ENCODE measurements around the gene PCSK1. TPM values are rescaled to one million over a fixed set of nuclear protein-coding genes. Genes with fewer than 3 reads are reported as not detected.
"Not testable (repeated sequence)": the region's sequence is repeated elsewhere in the genome, so short reads cannot be mapped to it uniquely, and the experiment has no call there.

Gene PCSK1
- total RNA-seq, 1 donor from 2014 or later, result 0.47 TPM

DNA sequence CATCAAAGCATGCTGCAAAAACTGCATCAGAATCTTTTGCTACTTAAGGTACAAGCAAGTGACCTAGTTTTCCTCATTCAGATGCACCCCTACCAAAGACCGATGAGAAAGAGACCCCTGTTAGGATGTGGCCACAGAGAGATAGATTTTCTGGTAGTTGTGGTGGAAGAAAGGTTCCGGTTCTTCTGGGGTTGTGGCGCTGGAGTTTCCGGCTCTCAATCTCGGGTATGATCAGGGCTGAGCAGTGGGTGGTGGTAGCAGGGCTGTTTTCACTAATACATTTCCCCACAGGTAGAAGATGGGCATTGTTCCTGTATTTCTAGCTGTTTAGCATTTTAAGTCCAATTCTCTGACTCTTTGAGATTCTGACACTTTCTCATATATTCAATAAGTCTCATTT is 58.4 kb downstream of the PCSK1 start:
- H3K9me3 Mint-ChIP-seq, result no peaks in the 10 kb centered on the region
- H3K36me3 Mint-ChIP-seq (ENCODE audit: low read depth), result no peaks in the 10 kb centered on the region
- H3K27me3 Mint-ChIP-seq (ENCODE audit: low read depth), result no peaks in the 10 kb centered on the region
- no peak overlapping the region for H3K27ac Mint-ChIP-seq (ENCODE audit: unreplicated experiment)
- no peak overlapping the region for H3K4me3 Mint-ChIP-seq
- DNase-seq (ENCODE audit: low read depth, low spot score), result no peak
- TF ChIP-seq, protein P1, sequence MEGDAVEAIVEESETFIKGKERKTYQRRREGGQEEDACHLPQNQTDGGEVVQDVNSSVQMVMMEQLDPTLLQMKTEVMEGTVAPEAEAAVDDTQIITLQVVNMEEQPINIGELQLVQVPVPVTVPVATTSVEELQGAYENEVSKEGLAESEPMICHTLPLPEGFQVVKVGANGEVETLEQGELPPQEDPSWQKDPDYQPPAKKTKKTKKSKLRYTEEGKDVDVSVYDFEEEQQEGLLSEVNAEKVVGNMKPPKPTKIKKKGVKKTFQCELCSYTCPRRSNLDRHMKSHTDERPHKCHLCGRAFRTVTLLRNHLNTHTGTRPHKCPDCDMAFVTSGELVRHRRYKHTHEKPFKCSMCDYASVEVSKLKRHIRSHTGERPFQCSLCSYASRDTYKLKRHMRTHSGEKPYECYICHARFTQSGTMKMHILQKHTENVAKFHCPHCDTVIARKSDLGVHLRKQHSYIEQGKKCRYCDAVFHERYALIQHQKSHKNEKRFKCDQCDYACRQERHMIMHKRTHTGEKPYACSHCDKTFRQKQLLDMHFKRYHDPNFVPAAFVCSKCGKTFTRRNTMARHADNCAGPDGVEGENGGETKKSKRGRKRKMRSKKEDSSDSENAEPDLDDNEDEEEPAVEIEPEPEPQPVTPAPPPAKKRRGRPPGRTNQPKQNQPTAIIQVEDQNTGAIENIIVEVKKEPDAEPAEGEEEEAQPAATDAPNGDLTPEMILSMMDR (conservative IDR thresholded peaks at IDR 0.05), result no peak
- peaks cover 10% of the 10 kb centered on the region for H3K4me1 Mint-ChIP-seq

DNA sequence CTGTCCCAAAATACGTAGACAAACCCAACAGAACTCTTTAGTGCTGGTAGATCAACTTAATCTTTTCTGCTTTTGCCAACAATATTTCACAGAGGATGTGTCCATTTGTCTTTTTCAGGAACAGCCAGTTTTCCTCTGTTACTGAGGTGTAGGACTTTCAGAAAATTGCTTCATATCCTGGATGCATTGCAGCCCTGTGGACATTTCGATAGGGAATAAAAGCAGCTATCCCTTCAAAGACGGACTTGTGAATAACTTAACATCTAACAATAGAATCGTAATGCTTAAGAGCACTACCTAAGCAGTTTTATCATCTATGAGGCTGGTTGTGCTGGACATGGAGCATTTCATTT is 59.7 kb downstream of the PCSK1 start:
- no peaks in the 10 kb centered on the region for H3K27me3 Mint-ChIP-seq (ENCODE audit: low read depth)
- TF ChIP-seq, protein P1 (conservative IDR thresholded peaks at IDR 0.05), result no peak
- no peak for DNase-seq (ENCODE audit: low read depth, low spot score)
- H3K27ac Mint-ChIP-seq (ENCODE audit: unreplicated experiment), result no peak overlapping the region
- H3K4me1 Mint-ChIP-seq, result peaks cover 10% of the 10 kb centered on the region
- H3K4me3 Mint-ChIP-seq, result no peak overlapping the region
- no peaks in the 10 kb centered on the region for H3K9me3 Mint-ChIP-seq
- H3K36me3 Mint-ChIP-seq (ENCODE audit: low read depth), result no peaks in the 10 kb centered on the region

DNA sequence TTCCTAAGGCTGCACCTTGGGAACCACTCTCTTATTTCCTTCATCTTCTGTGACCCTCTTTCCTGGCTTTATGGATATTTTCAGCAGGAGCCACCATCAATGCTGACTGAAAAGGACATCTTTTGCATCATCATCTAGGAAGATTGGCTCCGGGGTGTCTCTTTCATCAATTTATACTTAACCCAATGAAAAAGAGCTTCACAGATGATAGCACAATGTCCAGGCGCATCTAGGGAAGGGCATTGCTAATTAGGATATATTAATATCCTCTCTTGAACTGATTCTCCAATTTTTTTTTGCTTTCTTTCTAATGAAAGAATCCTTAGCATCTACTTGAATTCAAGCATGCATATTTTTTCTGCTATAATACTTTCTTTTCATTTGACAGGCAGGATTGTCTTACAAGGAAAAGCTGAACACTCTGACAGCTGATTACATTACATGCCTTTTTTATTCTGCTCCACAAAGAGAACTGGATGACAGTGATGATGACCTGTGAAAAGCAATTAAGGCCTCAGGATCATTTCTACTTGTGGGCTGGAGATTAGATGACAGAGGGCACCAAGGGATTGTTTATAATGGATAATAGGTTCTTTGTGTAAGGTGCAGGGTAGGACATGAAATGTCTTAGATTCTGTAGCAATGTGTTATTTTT is 60.2 kb downstream of the PCSK1 start:
- no peaks in the 10 kb centered on the region for H3K27me3 Mint-ChIP-seq (ENCODE audit: low read depth)
- no peak overlapping the region for H3K4me3 Mint-ChIP-seq
- H3K27ac Mint-ChIP-seq (ENCODE audit: unreplicated experiment), result peak overlapping the region; percentile 2
- H3K36me3 Mint-ChIP-seq (ENCODE audit: low read depth), result no peaks in the 10 kb centered on the region
- H3K4me1 Mint-ChIP-seq, result peaks cover 10% of the 10 kb centered on the region
- DNase-seq (ENCODE audit: low read depth, low spot score), result no peak
- TF ChIP-seq, protein P1 (conservative IDR thresholded peaks at IDR 0.05), result no peak
- H3K9me3 Mint-ChIP-seq, result no peaks in the 10 kb centered on the region

DNA sequence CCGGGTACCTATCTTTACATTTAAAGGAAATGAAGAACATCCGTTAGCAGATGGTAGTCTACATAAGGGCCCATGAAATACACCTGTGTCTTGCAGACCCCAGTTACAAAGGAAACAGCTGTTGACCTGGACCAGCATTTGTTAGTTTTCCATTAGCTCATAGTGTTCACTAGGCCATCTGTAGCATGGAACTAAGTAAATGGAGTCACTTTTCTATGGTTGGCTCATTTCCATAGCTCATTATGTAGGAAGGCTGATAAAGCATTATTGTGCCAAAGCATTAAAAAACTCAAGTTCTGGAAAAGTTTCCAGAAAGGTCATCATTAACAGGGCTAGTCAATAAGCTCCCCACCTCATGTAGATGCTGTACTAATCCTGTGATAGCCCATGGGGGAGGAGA is 62.1 kb downstream of the PCSK1 start:
- TF ChIP-seq, protein P1 (conservative IDR thresholded peaks at IDR 0.05), result no peak
- H3K9me3 Mint-ChIP-seq, result peaks cover 5% of the 10 kb centered on the region
- H3K4me1 Mint-ChIP-seq, result peaks cover 10% of the 10 kb centered on the region
- H3K4me3 Mint-ChIP-seq, result no peak overlapping the region
- no peaks in the 10 kb centered on the region for H3K27me3 Mint-ChIP-seq (ENCODE audit: low read depth)
- no peaks in the 10 kb centered on the region for H3K36me3 Mint-ChIP-seq (ENCODE audit: low read depth)
- H3K27ac Mint-ChIP-seq (ENCODE audit: unreplicated experiment), result no peak overlapping the region
- DNase-seq (ENCODE audit: low read depth, low spot score), result no peak

DNA sequence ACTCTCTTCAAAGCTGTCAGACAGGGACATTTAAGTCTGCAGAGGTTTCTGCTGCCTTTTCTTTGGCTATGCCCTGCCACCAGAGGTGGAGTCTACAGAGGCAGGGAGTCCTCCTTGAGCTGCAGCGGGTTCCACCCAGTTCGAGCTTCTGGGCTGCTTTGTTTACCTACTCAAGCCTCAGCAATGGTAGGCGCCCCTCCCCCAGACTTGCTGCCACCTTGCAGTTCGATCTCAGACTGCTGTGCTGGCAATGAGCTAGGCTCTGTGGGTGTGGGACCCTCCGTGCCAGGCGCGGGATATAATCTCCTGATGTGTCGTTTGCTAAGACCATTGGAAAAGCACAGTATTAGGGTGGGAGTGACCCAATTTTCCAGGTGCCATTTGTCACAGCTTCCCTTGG is 65.7 kb downstream of the PCSK1 start:
- not testable (repeated sequence) for H3K4me3 Mint-ChIP-seq; H3K36me3 Mint-ChIP-seq (ENCODE audit: low read depth); H3K4me1 Mint-ChIP-seq; H3K27ac Mint-ChIP-seq (ENCODE audit: unreplicated experiment); H3K27me3 Mint-ChIP-seq (ENCODE audit: low read depth); H3K9me3 Mint-ChIP-seq; DNase-seq (ENCODE audit: low read depth, low spot score)

DNA sequence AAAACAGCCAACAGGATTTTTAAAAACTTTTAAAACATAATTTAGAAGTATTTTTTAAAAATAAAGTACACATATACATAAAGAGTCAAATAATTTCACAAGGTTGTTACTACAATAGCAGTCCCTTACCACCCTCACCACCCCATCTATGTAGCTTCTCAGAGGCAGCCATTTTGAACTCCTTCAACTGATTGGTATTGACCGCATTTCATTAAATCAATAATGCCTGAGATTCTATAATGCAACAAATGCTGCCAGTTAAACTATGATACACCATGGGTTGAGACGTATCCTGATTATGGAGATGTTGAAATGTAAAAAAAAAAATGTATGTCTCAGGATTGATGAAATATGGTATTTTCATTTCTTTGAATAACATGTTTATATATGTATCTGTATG is 78.8 kb downstream of the PCSK1 start:
- TF ChIP-seq, protein P1 (conservative IDR thresholded peaks at IDR 0.05), result no peak
- Mint-ChIP-seq H3K27me3 (ENCODE audit: low read depth) (no peaks in the 10 kb centered on the region), H3K9me3 (no peaks in the 10 kb centered on the region), H3K36me3 (ENCODE audit: low read depth) (no peaks in the 10 kb centered on the region), H3K4me3 (no peak overlapping the region), H3K27ac (ENCODE audit: unreplicated experiment) (no peak overlapping the region), H3K4me1 (peaks cover 6% of the 10 kb centered on the region)
- no peak for DNase-seq (ENCODE audit: low read depth, low spot score)
